KG1 (cell line): ENCODE results near the gene RNF214.
"Not testable (repeated sequence)": the region's sequence is repeated elsewhere in the genome, so short reads cannot be mapped to it uniquely, and the experiment has no call there.

ENCODE experiments used
- DNase-seq: peaks from one replicate; lab custom pipeline; 2025; lab: John Stamatoyannopoulos, UW

The RNF214 gene

DNA sequence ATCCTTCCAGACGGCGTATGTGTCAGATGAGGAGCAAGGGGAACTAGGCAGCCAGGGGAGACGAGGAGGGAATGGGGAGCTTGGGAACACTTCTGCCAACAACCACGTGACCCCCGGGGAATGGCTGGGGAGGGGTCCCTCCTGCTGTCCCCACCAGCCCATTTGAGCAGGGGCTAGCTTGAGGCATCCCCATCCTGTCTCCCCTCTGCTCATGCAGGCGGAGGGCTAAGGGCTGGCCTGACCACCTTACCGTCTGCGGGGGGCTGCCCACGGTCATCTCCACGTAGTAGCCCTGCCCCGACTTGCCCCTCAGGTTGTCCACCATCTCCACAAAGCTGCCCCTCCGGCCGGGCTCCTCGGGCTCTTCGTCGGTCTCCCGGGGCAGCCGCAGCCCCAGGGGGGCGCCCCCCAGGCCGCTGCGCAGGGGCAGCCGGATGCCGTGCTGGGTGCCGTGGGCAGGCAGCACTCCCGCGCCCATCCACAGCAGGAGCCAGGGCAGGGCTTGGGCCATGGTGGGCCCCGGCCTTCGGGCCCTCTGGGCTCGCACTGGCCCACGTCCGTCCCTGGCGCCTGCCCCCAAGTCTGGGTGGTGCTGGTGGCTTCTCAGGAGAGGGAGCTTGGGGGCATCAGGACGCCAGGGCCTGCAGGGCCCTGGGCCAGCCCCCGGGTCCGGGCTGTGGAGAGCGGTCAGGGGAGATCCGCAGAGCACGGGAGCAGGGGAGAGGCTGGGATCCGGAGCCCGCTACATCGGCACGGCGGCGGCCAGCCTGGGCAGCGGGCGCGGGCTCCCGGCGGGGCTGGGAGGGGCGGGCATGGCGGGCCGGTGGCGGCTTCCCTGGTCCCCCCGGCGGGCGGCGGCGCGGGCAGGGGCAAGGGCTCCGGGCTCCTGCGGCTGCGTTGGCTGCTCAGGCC is 83.1 kb downstream of the RNF214 start:
- no peak for DNase-seq

DNA sequence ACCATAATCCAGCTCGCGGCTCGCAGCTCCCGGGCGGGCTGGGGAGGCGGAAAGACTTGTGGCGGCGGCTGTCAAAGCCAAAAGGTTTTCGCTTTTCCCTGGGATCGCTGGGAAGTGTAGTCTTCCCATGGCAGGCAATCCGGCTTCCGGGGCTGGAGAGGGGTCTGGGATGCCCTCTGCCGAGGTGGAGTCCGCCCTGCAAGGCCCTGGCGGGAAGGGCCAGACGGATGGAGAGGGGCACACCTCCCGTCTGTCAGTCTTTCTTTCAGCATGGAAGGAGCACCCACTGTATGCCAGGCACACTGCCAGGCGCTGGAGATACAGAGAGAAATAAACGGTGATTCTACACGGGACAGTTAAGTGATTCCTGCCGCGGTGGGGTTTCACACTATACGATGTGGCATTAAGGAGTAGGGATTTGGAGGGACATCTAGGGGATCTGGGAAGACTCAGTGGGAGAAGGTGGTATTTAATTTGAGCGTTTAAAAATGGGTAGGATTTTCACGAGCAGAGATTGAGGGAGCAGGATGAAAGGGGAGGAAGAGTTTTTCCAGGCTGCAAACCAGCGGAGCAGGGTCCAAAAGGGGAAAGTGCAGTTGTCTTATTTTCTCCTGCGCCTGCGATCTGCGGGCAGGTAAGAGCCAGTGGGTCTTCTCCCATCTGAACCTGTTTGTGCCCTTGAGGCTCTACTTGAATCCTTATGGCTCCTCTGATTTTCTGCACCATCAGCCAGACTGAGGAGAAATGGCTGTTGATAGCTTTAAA is 83.9 kb downstream of the RNF214 start, which contains the start of gene BACE1:
Gene BACE1 (minus strand): TSS at position 60 of the 765 bp plus-strand sequence. CDS start 461 bp downstream, outside the sequence.
- no peak for DNase-seq

DNA sequence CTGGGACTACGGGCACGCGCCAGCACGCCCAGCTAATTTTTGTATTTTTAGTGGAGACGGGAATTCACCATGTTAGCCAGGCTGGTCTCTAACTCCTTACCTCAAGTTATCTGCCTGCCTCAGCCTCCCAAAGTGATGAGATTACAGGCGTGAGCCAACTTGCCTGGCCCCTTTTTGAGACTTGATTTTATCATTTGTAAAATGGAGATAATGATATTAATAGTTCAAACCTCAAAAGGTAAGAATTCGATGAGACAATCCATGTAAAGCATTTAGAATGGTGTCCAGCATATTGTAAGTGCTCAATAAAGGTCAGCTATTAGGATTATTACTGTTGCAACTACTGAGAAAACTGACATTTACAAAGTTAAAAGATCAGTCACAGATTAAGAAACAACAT is 86.3 kb downstream of the RNF214 start:
- no peak for DNase-seq

DNA sequence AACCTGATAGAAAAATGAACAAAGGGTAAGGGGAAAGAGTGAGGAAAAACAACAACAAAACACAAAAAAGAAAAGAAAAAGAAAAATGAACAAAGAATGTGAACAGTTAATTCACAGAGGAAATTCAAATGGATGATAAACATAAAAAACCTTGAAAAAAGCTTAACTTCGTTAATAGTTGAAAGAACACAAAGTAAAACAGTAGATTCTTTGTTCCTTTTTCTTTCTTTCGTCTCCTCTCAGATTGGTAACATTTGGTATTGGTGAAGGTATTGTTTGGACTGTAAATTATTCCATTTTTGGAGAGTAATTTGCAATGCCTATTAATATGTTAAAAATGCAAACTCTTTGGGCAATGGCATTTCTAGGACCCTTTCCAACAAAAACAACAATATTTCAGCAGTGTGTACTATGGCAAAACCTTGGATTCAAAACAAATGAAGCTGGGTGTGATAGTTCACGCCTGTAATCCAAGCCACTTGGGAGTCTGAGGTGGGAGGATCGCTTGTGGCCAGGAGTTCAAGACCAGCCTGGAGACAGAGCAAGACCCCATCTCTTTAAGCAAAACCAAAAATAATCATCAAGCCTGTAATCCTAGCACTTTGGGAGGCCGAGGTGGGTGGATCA is 86.9 kb downstream of the RNF214 start:
- no peak for DNase-seq

DNA sequence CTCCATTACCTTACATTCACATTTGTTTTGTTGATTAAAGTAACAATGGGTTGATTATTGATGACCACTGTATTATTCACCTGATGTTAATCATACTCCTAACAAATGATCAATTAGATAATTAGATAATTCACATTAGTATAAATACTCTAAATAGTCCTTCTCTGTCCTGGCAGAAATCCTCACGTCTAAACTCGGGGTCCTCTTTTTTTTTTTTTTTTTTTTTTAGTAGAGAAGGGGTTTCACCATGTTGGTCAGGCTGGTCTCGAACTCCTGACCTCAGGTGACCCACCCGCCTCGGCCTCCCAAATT is 94.7 kb downstream of the RNF214 start:
- DNase-seq: not testable (repeated sequence)

DNA sequence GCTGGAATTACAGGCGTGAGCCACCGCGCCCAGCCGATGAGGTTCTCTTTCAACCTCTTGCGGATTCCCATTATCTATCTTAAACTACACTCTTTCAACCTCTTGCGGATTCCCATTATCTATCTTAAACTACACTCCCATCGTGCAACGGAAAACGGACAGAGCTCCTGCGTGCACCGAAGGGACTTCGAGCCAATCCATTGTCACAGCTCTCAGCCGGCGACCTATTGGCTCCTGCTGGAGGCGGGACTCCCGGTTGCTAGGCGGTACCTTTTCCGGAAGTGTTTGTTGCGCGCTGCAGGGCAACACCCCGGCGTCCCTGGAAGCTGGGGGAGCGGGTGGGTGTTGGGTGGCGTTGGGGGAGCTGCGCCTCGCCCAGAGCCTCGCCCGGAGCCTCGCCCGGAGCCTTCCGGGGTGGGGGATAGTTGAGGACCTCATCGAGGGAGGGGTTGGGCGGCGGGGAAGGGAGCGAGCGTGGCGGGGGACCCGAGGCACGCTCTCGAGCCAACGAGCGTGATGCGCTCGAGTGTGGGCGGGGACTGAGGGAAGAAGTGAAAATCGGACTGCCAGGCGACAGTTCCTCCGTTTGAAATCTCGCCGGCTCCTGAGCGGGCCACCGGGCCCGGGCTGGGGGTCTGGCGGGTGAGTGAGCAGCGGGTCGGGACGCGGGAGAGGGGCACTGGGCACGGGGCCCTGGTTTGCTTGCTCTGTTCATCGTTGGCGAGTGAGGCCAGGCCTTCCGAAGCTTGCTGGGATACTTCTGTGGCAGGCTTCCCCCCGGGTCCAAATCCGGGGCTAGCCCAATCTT is 95.3 kb downstream of the RNF214 start, which contains the start of gene CEP164:
Gene CEP164 (plus strand): TSS at position 288 of the 808 bp plus-strand sequence. CDS start 10,733 bp downstream, outside the sequence.
- DNase-seq: peak; percentile 95

DNA sequence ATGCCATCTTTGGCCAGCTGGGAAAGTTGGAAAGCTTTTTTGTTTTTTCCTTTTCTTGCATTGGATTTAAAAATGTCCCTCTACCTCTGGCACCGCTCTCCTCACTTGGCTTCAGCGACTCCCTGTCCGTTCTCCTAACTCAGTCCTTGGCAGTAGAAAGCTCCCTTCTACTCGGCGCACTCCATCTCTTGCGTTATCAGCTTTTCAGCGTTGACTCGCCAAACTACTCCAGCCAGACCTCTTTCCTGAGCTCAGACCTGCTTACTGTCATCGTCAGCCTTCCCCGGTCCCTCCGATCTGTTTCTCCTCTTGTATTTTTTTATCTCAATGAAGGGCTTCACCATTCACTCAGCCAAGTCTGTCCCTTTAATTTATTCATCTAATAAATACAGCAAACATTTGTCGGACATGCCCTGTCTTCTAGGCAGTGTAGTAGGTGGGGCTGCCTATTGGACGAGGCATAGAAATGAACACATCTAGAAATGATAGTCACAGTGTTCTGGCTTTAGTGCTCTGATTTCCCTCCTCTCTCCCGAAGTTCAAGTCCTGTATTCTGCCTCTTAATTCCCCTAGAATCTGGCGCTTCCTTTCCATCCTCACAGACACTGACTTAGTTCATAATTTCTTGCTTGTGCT is 96.0 kb downstream of the RNF214 start:
- DNase-seq: no peak

DNA sequence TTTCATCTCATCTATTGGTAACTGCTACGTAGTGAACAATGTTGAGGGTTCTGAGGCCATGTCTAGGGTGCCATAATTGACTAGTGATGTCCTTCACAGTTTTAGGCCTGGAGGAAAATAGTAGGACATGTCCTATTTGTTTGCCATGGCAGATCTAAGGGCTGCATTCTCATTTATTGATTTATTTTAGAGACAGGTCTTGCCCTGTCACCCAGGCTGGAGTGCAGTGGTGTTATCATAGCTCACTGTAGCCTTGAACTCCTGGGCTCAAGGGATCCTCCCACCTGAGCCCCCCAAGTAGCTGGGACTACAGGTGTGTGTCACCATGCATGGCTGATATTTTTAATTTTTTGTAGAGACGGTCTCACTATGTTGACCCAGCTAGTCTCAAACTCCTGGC is 100.4 kb downstream of the RNF214 start:
- DNase-seq: no peak

DNA sequence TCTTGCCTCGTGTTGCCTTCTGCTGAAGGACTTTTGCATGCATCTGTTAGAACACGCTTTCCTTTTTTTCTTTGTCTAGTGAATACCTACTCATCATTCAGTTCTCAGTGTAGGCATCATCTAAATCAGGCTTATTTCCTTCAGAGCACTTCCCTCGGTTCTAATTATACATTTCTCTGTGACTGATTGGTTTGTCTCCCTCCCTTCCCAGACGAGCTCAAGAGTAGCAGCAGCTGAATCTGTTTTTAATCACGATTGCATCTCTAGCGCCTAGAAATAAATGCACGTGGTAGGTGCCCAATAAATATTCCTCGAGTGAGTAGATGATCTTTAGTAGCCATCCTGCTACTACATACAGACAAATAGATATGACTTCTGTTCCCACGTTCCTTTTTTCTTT is 101.4 kb downstream of the RNF214 start:
- DNase-seq: no peak

DNA sequence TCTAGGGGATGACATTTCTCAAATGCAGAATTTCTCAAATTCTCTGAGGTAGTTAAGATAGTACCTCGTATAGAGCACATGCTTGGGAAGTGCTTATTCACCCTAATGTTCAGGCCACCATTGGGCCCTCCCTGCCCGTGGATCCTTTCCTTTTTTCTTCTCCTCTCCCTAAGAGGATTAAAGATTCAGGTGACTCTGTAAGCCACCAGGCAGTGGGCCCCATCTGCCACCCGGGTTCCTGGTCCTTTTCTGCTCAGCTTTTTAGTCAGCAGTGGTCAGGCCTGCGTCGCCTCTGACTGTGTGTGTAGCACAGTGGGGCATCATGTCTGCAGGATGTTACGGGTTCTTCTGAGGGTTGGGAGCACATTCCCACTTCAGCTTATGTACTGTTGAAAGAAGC is 102.4 kb downstream of the RNF214 start:
- DNase-seq: no peak

DNA sequence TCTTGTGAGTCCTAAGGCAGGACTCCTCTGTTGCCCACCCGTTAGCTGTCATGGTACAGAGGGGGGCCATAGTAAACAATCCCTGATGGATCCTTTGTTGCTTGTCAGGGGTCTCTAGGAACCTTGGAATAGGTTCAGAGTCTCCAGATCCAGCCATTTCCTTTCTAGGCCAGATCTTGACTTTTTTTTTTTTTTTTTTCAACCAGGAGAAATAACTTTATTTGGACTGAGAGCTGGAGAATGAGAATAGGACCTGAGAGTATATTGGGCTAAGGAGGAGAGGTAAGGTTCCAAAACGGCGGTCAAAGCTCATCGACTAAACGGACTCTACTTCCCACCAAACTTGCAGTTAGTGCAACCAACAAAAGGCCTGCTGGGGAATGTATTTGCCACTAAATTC is 102.9 kb downstream of the RNF214 start:
- no peak for DNase-seq
